K562 (cell line): ENCODE data around the gene RIN3. TPM values are rescaled to one million over a fixed set of nuclear protein-coding genes. Genes with fewer than 3 reads are reported as not detected.

Source experiments
- ATAC-seq: fragments of 200-7000 bp; cut with Tn5 transposase; 3 replicates; pipeline ENCODE4 v1.9.1; 2020; ENCODE audit warnings: moderate library complexity
- BruUV-seq: library from RNA; stranded (reverse); fragments of 400-500 nt; replicated peaks from 2 replicates; lab custom pipeline; 2021; lab: Mats Ljungman, UMichigan
- CTCF ChIA-PET: fragments of 300-600 bp; formaldehyde crosslinking; extraction: SDS; loops from one replicate; lab custom pipeline; 2021; ENCODE audit warnings: low intra/inter-chr PET ratio; lab: Yijun Ruan, JAX
- POLR2A ChIA-PET: fragments of 300-600, 350-650 bp; sonication (Branson Sonifier 250); formaldehyde crosslinking; extraction: SDS; loops from one replicate; lab custom pipeline; 2021; ENCODE audit warnings: antibody characterized with exemption, inconsistent platforms; lab: Yijun Ruan, JAX
- DNase-seq, 4 experiments: peaks; one replicate each; pipeline versions ENCODE4 v3.0.0 to v3.0.0-alpha.2; 2011 to 2018; ENCODE audit warnings: low spot score in 3 of 4, mixed read lengths in 3 of 4; ENCODE audit errors: extremely low read depth in 1 of 4
- FAIRE-seq: peaks from 2 replicates; lab custom pipeline; 2011; peaks lifted over from hg19 to GRCh38; lab: Jason Lieb, UNC
- H2AFZ ChIP-seq: 2 replicates; pipeline ENCODE4 v1.6.0; 2011; ENCODE audit warnings: low read depth, low read length, control low read depth, inconsistent platforms
- H3K27ac ChIP-seq: fragments of 200-600 bp; 3 replicates; pipeline ENCODE4 v1.8.0; 2011; ENCODE audit warnings: low read depth, mild to moderate bottlenecking, control low read depth, inconsistent platforms, low read length, moderate library complexity, mixed read lengths; ENCODE audit errors: extremely low read depth
- H3K27me3 ChIP-seq, 2 experiments: fragments of 300-600 bp in 1 of 2; 2 replicates in 1 of 2; 3 replicates in 1 of 2; pipeline versions ENCODE4 v1.6.0 to v1.8.0; 2011; ENCODE audit warnings: inconsistent platforms in 2 of 2, low read length in 2 of 2, mild to moderate bottlenecking in 1 of 2, mixed read lengths in 1 of 2, moderate library complexity in 1 of 2; ENCODE audit not compliant: control insufficient read depth in 2 of 2, insufficient read depth in 2 of 2
- H3K36me3 ChIP-seq: fragments of 300-600 bp; 3 replicates; pipeline ENCODE4 v1.8.0; 2011; ENCODE audit warnings: mild to moderate bottlenecking, low read length, inconsistent platforms; ENCODE audit not compliant: control insufficient read depth, insufficient read depth
- H3K4me1 ChIP-seq, 2 experiments: fragments of 200-600 bp in 1 of 2; replicated peaks in 1 of 2; 2 replicates in 1 of 2; 3 replicates in 1 of 2; pipeline versions ENCODE4 v1.5.1 to v1.8.0; 2011; ENCODE audit warnings: inconsistent platforms in 2 of 2, low read length in 2 of 2, mild to moderate bottlenecking in 1 of 2, mixed read lengths in 1 of 2, moderate library complexity in 1 of 2; ENCODE audit not compliant: control insufficient read depth in 2 of 2, insufficient read depth in 2 of 2
- H3K4me2 ChIP-seq: 2 replicates; pipeline ENCODE4 v1.6.1; 2011; ENCODE audit warnings: low read length, control low read depth, inconsistent platforms, mixed read lengths; ENCODE audit not compliant: insufficient read depth
- H3K4me3 ChIP-seq: fragments of 200-600 bp; sonication (generic), shearing (Covaris generic); 2 replicates; pipeline ENCODE4 v1.5.1; 2016; ENCODE audit warnings: control low read depth, inconsistent platforms
- H3K79me2 ChIP-seq: fragments of 200-600 bp; 3 replicates; pipeline ENCODE4 v1.8.0; 2011; ENCODE audit warnings: low read length, inconsistent platforms; ENCODE audit not compliant: control insufficient read depth, insufficient read depth
- H3K9ac ChIP-seq, 2 experiments: 2 replicates each; pipeline versions ENCODE4 v1.6.0 to v1.6.1; 2011; ENCODE audit warnings: low read depth in 2 of 2, low read length in 2 of 2, control low read depth in 1 of 2, inconsistent platforms in 1 of 2, mild to moderate bottlenecking in 1 of 2, mixed read lengths in 1 of 2; ENCODE audit not compliant: insufficient read depth in 1 of 2
- H3K9me1 ChIP-seq: one replicate; pipeline ENCODE4 v1.6.0; 2011; ENCODE audit warnings: inconsistent platforms, mild to moderate bottlenecking, low read length, moderate library complexity; ENCODE audit not compliant: control insufficient read depth, insufficient read depth
- H3K9me3 ChIP-seq: replicated peaks from 2 replicates; pipeline ENCODE4 v1.5.1; 2011; ENCODE audit warnings: low read depth, low read length, inconsistent platforms; ENCODE audit not compliant: control insufficient read depth, insufficient read depth
- H4K20me1 ChIP-seq: replicated peaks from 2 replicates; pipeline ENCODE4 v1.6.1; 2011; ENCODE audit warnings: low read length, inconsistent platforms, mixed read lengths; ENCODE audit not compliant: control insufficient read depth, insufficient read depth
- ASH1L ChIP-seq: fragments of 450-650 bp; IDR thresholded peaks from 2 replicates; pipeline ENCODE4 v1.6.1; 2018; ENCODE audit warnings: borderline replicate concordance, mild to moderate bottlenecking, low read depth; ENCODE audit not compliant: partially characterized antibody
- ELK1 ChIP-seq: sonication (generic); formaldehyde crosslinking; IDR thresholded peaks from 2 replicates; pipeline ENCODE4 v1.8.1; 2022; ENCODE audit warnings: missing genetic modification reagents
- GTF2F1 ChIP-seq: IDR thresholded peaks from 2 replicates; pipeline ENCODE4 v1.6.1; 2011; ENCODE audit warnings: low read depth, low read length, improper control_type of control experiment
- JUNB ChIP-seq: fragments of 450-650 bp; formaldehyde crosslinking; conservative IDR thresholded peaks from 2 replicates; pipeline ENCODE4 v1.4.0; 2020; ENCODE audit warnings: mild to moderate bottlenecking
- KDM2B ChIP-seq: fragments of 250-450 bp; sonication (Bioruptor Pico); IDR thresholded peaks from 2 replicates; pipeline ENCODE4 v1.8.0; 2021; ENCODE audit warnings: mild to moderate bottlenecking, moderate library complexity
- MITF ChIP-seq: IDR thresholded peaks from 2 replicates; pipeline ENCODE4 v1.6.1; 2014; ENCODE audit warnings: antibody characterized with exemption
- RAD21 ChIP-seq, 2 experiments: fragments of 250-450 bp in 1 of 2; fragments of 450-650 bp in 1 of 2; sonication (Bioruptor Pico) in 1 of 2; formaldehyde crosslinking in 1 of 2; IDR thresholded peaks in 1 of 2; conservative IDR thresholded peaks in 1 of 2; 2 replicates each; pipeline versions ENCODE4 v1.4.0 to v1.8.0; 2020 to 2022; ENCODE audit warnings: mild to moderate bottlenecking in 2 of 2, moderate library complexity in 1 of 2
- TRIM24 ChIP-seq, 2 experiments: fragments of 450-650 bp; IDR thresholded peaks; 2 replicates each; pipeline ENCODE4 v1.6.1; 2016
- USF2 ChIP-seq: sonication (generic); formaldehyde crosslinking; IDR thresholded peaks from 2 replicates; pipeline ENCODE4 v1.5.0; 2020; ENCODE audit warnings: missing genetic modification reagents
- ZNF12 ChIP-seq: sonication (generic); formaldehyde crosslinking; IDR thresholded peaks from 2 replicates; pipeline ENCODE4 v1.4.0; 2020; ENCODE audit warnings: mild to moderate bottlenecking, missing genetic modification reagents
- ZNF311 ChIP-seq: fragments of 250-450 bp; sonication (Bioruptor Pico); IDR thresholded peaks from 2 replicates; pipeline ENCODE4 v1.4.0; 2020; ENCODE audit warnings: mild to moderate bottlenecking, moderate library complexity
- ZNF436 ChIP-seq: fragments of 250-450, 450-650 bp; sonication (Bioruptor Pico); formaldehyde crosslinking; IDR thresholded peaks from 2 replicates; pipeline ENCODE4 v1.7.0; 2020; ENCODE audit warnings: mild to moderate bottlenecking
- ZNF511 ChIP-seq: sonication (generic); formaldehyde crosslinking; IDR thresholded peaks from 2 replicates; pipeline ENCODE4 v1.8.0; 2022; ENCODE audit warnings: mild to moderate bottlenecking, missing genetic modification reagents
- WGBS: fragments of 100-300 bp; shearing (Covaris generic); methylation state at CpG from one replicate; pipeline ENCODE4 v1.1.6; 2016; ENCODE audit warnings: low coverage, mixed read lengths; ENCODE audit not compliant: insufficient coverage; ENCODE audit errors: missing lambda C conversion rate; 5-methylcytosine and 5-hydroxymethylcytosine counted together
- in situ Hi-C: fragments of 300-500 bp; cut with MboI; formaldehyde crosslinking; loops from 4 replicates; pipeline ENCODE4 v1.15.0; 2018; ENCODE audit warnings: inconsistent platforms, mixed read lengths
- intact Hi-C: fragments of 100-400 bp; cut with micrococcal nuclease; formaldehyde crosslinking; loops from 2 replicates; pipeline ENCODE4 v1.14.2; 2022
- polyA plus RNA-seq, 8 experiments: library from polyadenylated mRNA; depleted of rRNA in 4 of 8; stranded (reverse) in 5 of 8; unstranded in 3 of 8; fragments of >200 nt; fragmentation: Nextera tagmentation in 2 of 8; fragmentation: Illumina TruSeq in 1 of 8; extraction: Ambion mirVana in 2 of 8; extraction: Trizol in 1 of 8; gene quantifications; 2 replicates each; pipeline versions ENCODE4 v1.2.1 to v1.2.3, GENCODE V29; 2011 to 2014; ENCODE audit warnings: inconsistent platforms in 1 of 8, missing spikeins in 1 of 8
- total RNA-seq, 7 experiments: library from RNA; depleted of rRNA in 6 of 7; stranded (reverse); fragments of >200 nt in 6 of 7; fragmentation: Illumina TruSeq in 2 of 7; extraction: Trizol in 2 of 7; gene quantifications; 2 replicates each; pipeline versions ENCODE4 v1.2.1 to v1.2.3, GENCODE V29; 2011 to 2021; ENCODE audit warnings: low replicate concordance in 1 of 7
- TF ChIP-seq, protein P1 (sequence below), 2 experiments: IDR thresholded peaks; 2 replicates each; pipeline ENCODE4 v1.6.1; 2012; ENCODE audit warnings: improper control_type of control experiment in 2 of 2, low read depth in 2 of 2, low read length in 2 of 2, borderline replicate concordance in 1 of 2
- TF ChIP-seq, protein P2 (sequence below), 2 experiments: fragments of 200-800 bp in 1 of 2; sonication (Bioruptor generic) in 1 of 2; sonication (generic) in 1 of 2; formaldehyde crosslinking in 1 of 2; IDR thresholded peaks in 1 of 2; conservative IDR thresholded peaks in 1 of 2; 2 replicates each; pipeline versions ENCODE4 v1.5.0 to v1.6.1; 2016 to 2020; ENCODE audit warnings: missing compliant biosample characterization in 1 of 2, missing genetic modification characterization in 1 of 2, missing genetic modification reagents in 1 of 2

Gene RIN3
- total and polyA plus RNA-seq, 9 of the 15 experiments (the other 6 are each of a cell fraction or from before 2014, with no cell fraction given): 0.01 to 0.49 (median 0.08) TPM; not detected in 5

- Histone ChIP-seq H3K79me2 (no peaks in the 10 kb centered on the region), H3K9me3 (no peaks in the 10 kb centered on the region), H3K4me2 (no peak overlapping the region), H3K27me3 (no peaks in the 10 kb centered on the region), H3K4me3 (no peak overlapping the region), H3K9ac (no peak overlapping the region), H2AFZ (no peak overlapping the region), H3K27ac (no peak overlapping the region), H3K4me1 (no peaks in the 10 kb centered on the region; a peak in 1 of 5 replicates), H3K9me1 (no peaks in the 10 kb centered on the region), H4K20me1 (no peaks in the 10 kb centered on the region), H3K36me3 (no peaks in the 10 kb centered on the region)
- 10% methylated on average over 2 of the region's 2 CpGs for WGBS
- ATAC-seq (no peak), DNase-seq (no peak), FAIRE-seq (no peak)
- ChIA-PET CTCF (no interaction called here), POLR2A (no interaction called here)
- in situ Hi-C loops (no loop called here), intact Hi-C loops (loop anchor here (2.0 kb wide), 1 partner anchor 93 kb away; no protein-coding TSS in a partner anchor)
- no TSS peak for BruUV-seq
- no peak for TF ChIP-seq ELK1 (CRISPR knock-in tag)
- TF ChIP-seq, protein P1, sequence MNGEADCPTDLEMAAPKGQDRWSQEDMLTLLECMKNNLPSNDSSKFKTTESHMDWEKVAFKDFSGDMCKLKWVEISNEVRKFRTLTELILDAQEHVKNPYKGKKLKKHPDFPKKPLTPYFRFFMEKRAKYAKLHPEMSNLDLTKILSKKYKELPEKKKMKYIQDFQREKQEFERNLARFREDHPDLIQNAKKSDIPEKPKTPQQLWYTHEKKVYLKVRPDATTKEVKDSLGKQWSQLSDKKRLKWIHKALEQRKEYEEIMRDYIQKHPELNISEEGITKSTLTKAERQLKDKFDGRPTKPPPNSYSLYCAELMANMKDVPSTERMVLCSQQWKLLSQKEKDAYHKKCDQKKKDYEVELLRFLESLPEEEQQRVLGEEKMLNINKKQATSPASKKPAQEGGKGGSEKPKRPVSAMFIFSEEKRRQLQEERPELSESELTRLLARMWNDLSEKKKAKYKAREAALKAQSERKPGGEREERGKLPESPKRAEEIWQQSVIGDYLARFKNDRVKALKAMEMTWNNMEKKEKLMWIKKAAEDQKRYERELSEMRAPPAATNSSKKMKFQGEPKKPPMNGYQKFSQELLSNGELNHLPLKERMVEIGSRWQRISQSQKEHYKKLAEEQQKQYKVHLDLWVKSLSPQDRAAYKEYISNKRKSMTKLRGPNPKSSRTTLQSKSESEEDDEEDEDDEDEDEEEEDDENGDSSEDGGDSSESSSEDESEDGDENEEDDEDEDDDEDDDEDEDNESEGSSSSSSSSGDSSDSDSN (IDR thresholded peaks at IDR 0.05; ENCODE audit: borderline replicate concordance in 1 of 2, low read depth in 2 of 2, low read length in 2 of 2): no peak
- TF ChIP-seq ZNF436 (CRISPR knock-in tag): no peak
- no peak for TF ChIP-seq MITF
- no peak for TF ChIP-seq USF2 (CRISPR knock-in tag)
- TF ChIP-seq, protein P2, sequence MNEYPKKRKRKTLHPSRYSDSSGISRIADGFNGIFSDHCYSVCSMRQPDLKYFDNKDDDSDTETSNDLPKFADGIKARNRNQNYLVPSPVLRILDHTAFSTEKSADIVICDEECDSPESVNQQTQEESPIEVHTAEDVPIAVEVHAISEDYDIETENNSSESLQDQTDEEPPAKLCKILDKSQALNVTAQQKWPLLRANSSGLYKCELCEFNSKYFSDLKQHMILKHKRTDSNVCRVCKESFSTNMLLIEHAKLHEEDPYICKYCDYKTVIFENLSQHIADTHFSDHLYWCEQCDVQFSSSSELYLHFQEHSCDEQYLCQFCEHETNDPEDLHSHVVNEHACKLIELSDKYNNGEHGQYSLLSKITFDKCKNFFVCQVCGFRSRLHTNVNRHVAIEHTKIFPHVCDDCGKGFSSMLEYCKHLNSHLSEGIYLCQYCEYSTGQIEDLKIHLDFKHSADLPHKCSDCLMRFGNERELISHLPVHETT (CRISPR knock-in tag; conservative IDR thresholded peaks at IDR 0.05 in 1 of 2, IDR thresholded peaks at IDR 0.05 in 1 of 2): no peak
- TF ChIP-seq JUNB: no peak
- no peak for TF ChIP-seq ASH1L
- no peak for TF ChIP-seq ZNF511 (CRISPR knock-in tag)
- no peak for TF ChIP-seq KDM2B (CRISPR knock-in tag)
- TF ChIP-seq RAD21 (CRISPR knock-in tag; conservative IDR thresholded peaks at IDR 0.05 in 1 of 2, IDR thresholded peaks at IDR 0.05 in 1 of 2): no peak
- TF ChIP-seq TRIM24 (IDR thresholded peaks at IDR 0.05): no peak
- TF ChIP-seq GTF2F1: no peak
- TF ChIP-seq ZNF311 (CRISPR knock-in tag): no peak
- no peak for TF ChIP-seq ZNF12 (CRISPR knock-in tag)
Observed at GRCh38 chr14:92587700-92588085, 74.1 kb downstream of the RIN3 start.
